ENCODE data around the gene ARHGAP24. TPM values are rescaled to one million over a fixed set of nuclear protein-coding genes. Genes with fewer than 3 reads are reported as not detected.
"Not testable (repeated sequence)": the region's sequence is repeated elsewhere in the genome, so short reads cannot be mapped to it uniquely, and the experiment has no call there.

The ARHGAP24 gene
- total and polyA plus RNA-seq, 2 donors (not counting 3 experiments of a cell fraction or from before 2014, with no cell fraction given) = 52.1 to 79.4 TPM

GRCh38 chr4:85514783-85515182 lies 39.8 kb downstream of the ARHGAP24 start:
- DNase-seq (ENCODE audit: low read depth, low spot score) = no peak
- Histone ChIP-seq H3K36me3 (ENCODE audit: control insufficient read depth in 2 of 2, extremely low read depth in 1 of 2, insufficient read depth in 2 of 2, low read length in 2 of 2) (no peaks in the 10 kb centered on the region), H3K9me1 (replicated peaks; ENCODE audit: control insufficient read depth, extremely low read depth, insufficient read depth, low read length) (no peaks in the 10 kb centered on the region), H3K4me2 (ENCODE audit: insufficient read depth, low read length) (no peak overlapping the region), H3K9me3 (replicated peaks; ENCODE audit: control insufficient read depth, insufficient read depth, low read length) (no peaks in the 10 kb centered on the region), H2AFZ (ENCODE audit: low read depth, low read length) (no peak overlapping the region), H3K79me2 (ENCODE audit: control insufficient read depth, insufficient read depth, low read length) (no peaks in the 10 kb centered on the region), H3K4me3 (replicated peaks in 1 of 3; ENCODE audit: insufficient read depth in 1 of 3, low read depth in 1 of 3, low read length in 3 of 3) (no peak overlapping the region), H3K4me1 (ENCODE audit: control insufficient read depth, extremely low read depth, insufficient read depth, low read length) (no peaks in the 10 kb centered on the region), H3K27ac (ENCODE audit: insufficient read depth, low read depth, low read length) (no peak overlapping the region), H3K27me3 (ENCODE audit: control insufficient read depth in 2 of 2, insufficient read depth in 2 of 2, low read length in 2 of 2) (peaks cover 4% of the 10 kb centered on the region in 2 experiments), H3K9ac (replicated peaks; ENCODE audit: extremely low read depth, insufficient read depth, low read length) (no peak overlapping the region), H4K20me1 (replicated peaks; ENCODE audit: control insufficient read depth, extremely low read depth, insufficient read depth, low read length) (no peaks in the 10 kb centered on the region)
- ChIA-PET POLR2A (no interaction called here), CTCF (interaction anchor here (0.6 to 1.1 kb wide), 2 partner anchors 16 to 148 kb away, joined by 3 read pairs; no protein-coding TSS in a partner anchor)
- TF ChIP-seq MYC (IDR thresholded peaks at IDR 0.05; ENCODE audit: low read depth, low read length) = no peak
- FAIRE-seq = no peak
- dilution Hi-C loops (cut with MboI; ENCODE audit: extremely low pct_ligation_motif_present, low sequenced_read_pairs) = no loop called here
- intact Hi-C loops (cut with micrococcal nuclease) = no loop called here
- no TSS peak for BruUV-seq (replicated peaks)

GRCh38 chr4:85515701-85516100 lies 40.8 kb downstream of the ARHGAP24 start:
- Histone ChIP-seq H3K4me1 (ENCODE audit: control insufficient read depth, extremely low read depth, insufficient read depth, low read length) (no peaks in the 10 kb centered on the region), H3K4me3 (replicated peaks in 1 of 3; ENCODE audit: insufficient read depth in 1 of 3, low read depth in 1 of 3, low read length in 3 of 3) (no peak overlapping the region), H3K79me2 (ENCODE audit: control insufficient read depth, insufficient read depth, low read length) (no peaks in the 10 kb centered on the region), H3K9me3 (replicated peaks; ENCODE audit: control insufficient read depth, insufficient read depth, low read length) (no peaks in the 10 kb centered on the region), H3K36me3 (ENCODE audit: control insufficient read depth in 2 of 2, extremely low read depth in 1 of 2, insufficient read depth in 2 of 2, low read length in 2 of 2) (no peaks in the 10 kb centered on the region), H3K9me1 (replicated peaks; ENCODE audit: control insufficient read depth, extremely low read depth, insufficient read depth, low read length) (no peaks in the 10 kb centered on the region), H3K27ac (ENCODE audit: insufficient read depth, low read depth, low read length) (no peak overlapping the region), H3K4me2 (ENCODE audit: insufficient read depth, low read length) (no peak overlapping the region), H2AFZ (ENCODE audit: low read depth, low read length) (no peak overlapping the region), H3K27me3 (ENCODE audit: control insufficient read depth in 2 of 2, insufficient read depth in 2 of 2, low read length in 2 of 2) (peaks cover 4% of the 10 kb centered on the region in 2 experiments), H4K20me1 (replicated peaks; ENCODE audit: control insufficient read depth, extremely low read depth, insufficient read depth, low read length) (no peaks in the 10 kb centered on the region), H3K9ac (replicated peaks; ENCODE audit: extremely low read depth, insufficient read depth, low read length) (no peak overlapping the region)
- DNase-seq (ENCODE audit: low read depth, low spot score) (no peak), FAIRE-seq (no peak)
- dilution Hi-C loops (cut with MboI; ENCODE audit: extremely low pct_ligation_motif_present, low sequenced_read_pairs) = no loop called here
- ChIA-PET CTCF (no interaction called here), POLR2A (no interaction called here)
- TF ChIP-seq MYC (IDR thresholded peaks at IDR 0.05; ENCODE audit: low read depth, low read length) = no peak
- intact Hi-C loops (cut with micrococcal nuclease) = no loop called here
- no TSS peak for BruUV-seq (replicated peaks)

GRCh38 chr4:85518526-85518925 lies 43.6 kb downstream of the ARHGAP24 start:
- intact Hi-C loops (cut with micrococcal nuclease); H4K20me1 ChIP-seq (replicated peaks; ENCODE audit: control insufficient read depth, extremely low read depth, insufficient read depth, low read length); H3K9ac ChIP-seq (replicated peaks; ENCODE audit: extremely low read depth, insufficient read depth, low read length); H3K36me3 ChIP-seq (ENCODE audit: control insufficient read depth in 2 of 2, extremely low read depth in 1 of 2, insufficient read depth in 2 of 2, low read length in 2 of 2); H3K79me2 ChIP-seq (ENCODE audit: control insufficient read depth, insufficient read depth, low read length); H3K4me1 ChIP-seq (ENCODE audit: control insufficient read depth, extremely low read depth, insufficient read depth, low read length); BruUV-seq (replicated peaks); H3K9me1 ChIP-seq (replicated peaks; ENCODE audit: control insufficient read depth, extremely low read depth, insufficient read depth, low read length); H3K4me3 ChIP-seq (replicated peaks in 1 of 3; ENCODE audit: insufficient read depth in 1 of 3, low read depth in 1 of 3, low read length in 3 of 3); dilution Hi-C loops (cut with MboI; ENCODE audit: extremely low pct_ligation_motif_present, low sequenced_read_pairs); DNase-seq (ENCODE audit: low read depth, low spot score); H3K27me3 ChIP-seq (ENCODE audit: control insufficient read depth in 2 of 2, insufficient read depth in 2 of 2, low read length in 2 of 2); POLR2A ChIA-PET; H3K9me3 ChIP-seq (replicated peaks; ENCODE audit: control insufficient read depth, insufficient read depth, low read length); CTCF ChIA-PET; H2AFZ ChIP-seq (ENCODE audit: low read depth, low read length); FAIRE-seq; H3K4me2 ChIP-seq (ENCODE audit: insufficient read depth, low read length); H3K27ac ChIP-seq (ENCODE audit: insufficient read depth, low read depth, low read length): not testable (repeated sequence)

All from endothelial cell of umbilical vein (primary cell).